ENCODE results near the gene TPSAB1.
"Not testable (repeated sequence)": the region's sequence is repeated elsewhere in the genome, so short reads cannot be mapped to it uniquely, and the experiment has no call there.

Gene TPSAB1

GRCh38 chr16:1265090-1265630 lies 24.7 kb downstream of the TPSAB1 start:
- no peak for DNase-seq (ENCODE audit: low read depth in 4 of 4, low spot score in 1 of 4)

GRCh38 chr16:1265826-1266225 lies 25.3 kb downstream of the TPSAB1 start:
- DNase-seq (ENCODE audit: low read depth in 4 of 4, low spot score in 1 of 4): no peak

DNA sequence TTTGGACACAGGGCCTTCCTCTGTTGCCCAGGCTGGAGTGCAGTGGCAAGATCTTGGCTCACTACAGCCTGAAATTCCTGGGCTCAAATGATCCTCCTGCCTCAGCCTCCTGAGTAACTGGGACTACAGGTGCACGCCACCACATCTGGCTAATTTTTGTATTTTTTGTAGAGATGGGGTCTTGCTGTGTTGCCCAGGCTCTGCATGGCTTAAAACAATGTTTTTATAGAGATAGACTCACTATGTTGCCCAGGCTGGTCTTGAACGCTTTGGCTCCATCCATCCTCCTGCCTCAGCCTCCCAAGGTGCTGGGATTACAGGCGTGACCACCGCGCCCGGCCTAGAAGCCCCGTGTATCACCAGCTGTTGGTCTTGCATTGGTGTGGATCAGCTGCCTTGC lies 28.9 kb downstream of the TPSAB1 start:
- not testable (repeated sequence) for DNase-seq (ENCODE audit: low read depth in 4 of 4, low spot score in 1 of 4)

DNA sequence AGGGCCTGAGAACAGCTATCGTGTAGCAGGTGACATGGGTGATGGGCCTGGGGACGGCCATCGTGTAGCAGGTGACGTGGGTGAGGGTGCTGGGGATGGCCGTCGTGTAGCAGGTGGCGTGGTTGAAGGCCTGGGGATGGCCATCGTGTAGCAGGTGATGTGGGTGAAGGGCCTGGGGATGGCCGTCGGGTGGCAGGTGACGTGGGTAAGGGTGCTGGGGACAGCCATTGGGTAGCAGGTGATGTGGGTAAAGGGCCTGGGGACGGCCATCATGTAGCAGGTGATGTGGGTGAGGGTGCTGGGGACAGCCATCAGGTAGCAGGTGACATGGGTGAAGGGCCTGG lies 30.8 kb downstream of the TPSAB1 start:
- DNase-seq (ENCODE audit: low read depth in 4 of 4, low spot score in 1 of 4): no peak

DNA sequence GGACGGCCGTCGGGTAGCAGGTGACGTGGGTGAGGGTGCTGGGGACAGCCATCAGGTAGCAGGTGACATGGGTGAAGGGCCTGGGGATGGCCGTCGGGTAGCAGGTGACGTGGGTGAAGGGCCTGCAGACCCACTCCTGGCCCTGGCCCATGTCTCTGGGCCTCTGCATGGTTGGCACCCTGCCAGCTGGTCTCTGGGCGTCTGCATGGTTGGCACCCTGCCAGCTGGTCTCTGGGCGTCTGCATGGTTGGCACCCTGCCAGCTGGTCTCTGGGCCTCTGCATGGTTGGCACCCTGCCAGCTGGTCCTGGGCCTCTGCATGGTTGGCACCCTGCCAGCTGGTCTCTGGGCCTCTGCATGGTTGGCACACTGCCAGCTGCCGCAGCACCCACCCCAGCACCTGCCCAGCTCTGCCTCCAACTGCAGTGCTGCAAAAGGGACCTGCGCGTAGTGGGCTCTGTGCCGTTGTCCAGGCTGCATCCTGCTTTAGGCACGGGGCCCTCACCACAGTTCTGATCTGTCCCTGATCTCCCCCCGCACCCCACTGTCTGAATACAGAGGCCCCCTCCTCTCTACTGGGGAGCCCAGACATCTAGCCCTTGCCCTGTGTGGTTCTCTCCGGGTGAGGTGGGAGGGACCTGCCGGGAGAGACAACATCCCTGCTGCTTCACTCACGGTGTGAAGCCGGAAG lies 31.4 kb downstream of the TPSAB1 start:
- DNase-seq (ENCODE audit: low read depth in 4 of 4, low spot score in 1 of 4): not testable (repeated sequence)

GRCh38 chr16:1272453-1273198 lies 32.1 kb downstream of the TPSAB1 start:
- no peak for DNase-seq (ENCODE audit: low read depth in 4 of 4, low spot score in 1 of 4)

GRCh38 chr16:1273816-1274215 lies 33.3 kb downstream of the TPSAB1 start:
- no peak for DNase-seq (ENCODE audit: low read depth in 4 of 4, low spot score in 1 of 4)

GRCh38 chr16:1274767-1275166 lies 34.3 kb downstream of the TPSAB1 start:
- no peak for DNase-seq (ENCODE audit: low read depth in 4 of 4, low spot score in 1 of 4)

- no peak for DNase-seq (ENCODE audit: low read depth in 4 of 4, low spot score in 1 of 4)
Measured at GRCh38 chr16:1275791-1276579, 35.5 kb downstream of the TPSAB1 start.

GRCh38 chr16:1276580-1276878 lies 36.0 kb downstream of the TPSAB1 start:
- no peak for DNase-seq (ENCODE audit: low read depth in 4 of 4, low spot score in 1 of 4)

DNA sequence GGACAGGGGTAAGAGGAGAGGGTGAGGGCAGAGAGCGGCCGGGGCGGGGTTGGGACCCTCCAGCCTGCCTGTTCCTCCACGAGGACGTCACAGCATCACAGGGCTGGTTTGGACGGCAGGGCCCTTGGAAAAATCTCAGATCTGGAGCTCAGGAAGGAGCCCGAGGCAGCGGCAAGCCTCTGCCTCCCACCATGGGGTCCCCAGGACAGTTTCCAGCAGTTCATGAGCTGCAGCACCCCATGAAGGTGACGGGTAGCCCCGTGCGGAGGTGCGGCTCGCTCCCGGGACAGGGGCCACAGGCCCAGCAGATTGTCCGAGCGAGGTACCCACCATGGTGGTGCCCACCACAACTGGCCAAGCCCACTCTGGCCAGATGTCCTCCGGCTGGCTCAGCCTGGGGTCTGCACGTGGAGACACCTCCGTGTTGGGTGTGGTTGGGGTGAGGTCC lies 36.7 kb downstream of the TPSAB1 start:
- DNase-seq (ENCODE audit: low read depth in 4 of 4, low spot score in 1 of 4): no peak

GRCh38 chr16:1277617-1278282 lies 37.2 kb downstream of the TPSAB1 start:
- DNase-seq (ENCODE audit: low read depth in 4 of 4, low spot score in 1 of 4): no peak

- DNase-seq (ENCODE audit: low read depth in 4 of 4, low spot score in 1 of 4): no peak
Measured at GRCh38 chr16:1278477-1278876, 38.0 kb downstream of the TPSAB1 start.

GRCh38 chr16:1279081-1279944 lies 38.8 kb downstream of the TPSAB1 start:
- no peak for DNase-seq (ENCODE audit: low read depth in 4 of 4, low spot score in 1 of 4)

GRCh38 chr16:1279945-1280589 lies 39.6 kb downstream of the TPSAB1 start:
- no peak for DNase-seq (ENCODE audit: low read depth in 4 of 4, low spot score in 1 of 4)

DNA sequence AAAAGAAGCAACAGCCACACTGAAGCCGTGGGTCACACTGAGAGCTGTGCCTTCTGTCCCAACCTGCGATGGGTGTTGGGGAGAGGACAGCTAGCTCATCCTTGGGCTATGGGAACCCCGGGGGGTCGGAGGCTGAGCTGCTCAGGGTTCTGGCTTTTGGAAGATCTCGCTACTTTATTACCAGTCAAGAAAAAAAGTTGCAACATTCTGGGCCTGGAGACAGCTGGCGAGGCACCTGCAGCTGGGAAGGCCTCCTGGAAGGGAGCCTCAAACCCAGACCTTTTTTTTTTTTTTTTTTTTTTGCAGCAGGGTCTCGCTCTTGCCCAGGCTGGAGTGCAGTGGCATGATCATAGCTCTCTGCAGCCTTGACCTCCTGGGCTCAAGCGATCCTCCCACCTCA lies 40.3 kb downstream of the TPSAB1 start:
- DNase-seq (ENCODE audit: low read depth in 4 of 4, low spot score in 1 of 4): no peak

GRCh38 chr16:1281517-1281916 lies 41.0 kb downstream of the TPSAB1 start:
- DNase-seq (ENCODE audit: low read depth in 4 of 4, low spot score in 1 of 4): no peak

DNA sequence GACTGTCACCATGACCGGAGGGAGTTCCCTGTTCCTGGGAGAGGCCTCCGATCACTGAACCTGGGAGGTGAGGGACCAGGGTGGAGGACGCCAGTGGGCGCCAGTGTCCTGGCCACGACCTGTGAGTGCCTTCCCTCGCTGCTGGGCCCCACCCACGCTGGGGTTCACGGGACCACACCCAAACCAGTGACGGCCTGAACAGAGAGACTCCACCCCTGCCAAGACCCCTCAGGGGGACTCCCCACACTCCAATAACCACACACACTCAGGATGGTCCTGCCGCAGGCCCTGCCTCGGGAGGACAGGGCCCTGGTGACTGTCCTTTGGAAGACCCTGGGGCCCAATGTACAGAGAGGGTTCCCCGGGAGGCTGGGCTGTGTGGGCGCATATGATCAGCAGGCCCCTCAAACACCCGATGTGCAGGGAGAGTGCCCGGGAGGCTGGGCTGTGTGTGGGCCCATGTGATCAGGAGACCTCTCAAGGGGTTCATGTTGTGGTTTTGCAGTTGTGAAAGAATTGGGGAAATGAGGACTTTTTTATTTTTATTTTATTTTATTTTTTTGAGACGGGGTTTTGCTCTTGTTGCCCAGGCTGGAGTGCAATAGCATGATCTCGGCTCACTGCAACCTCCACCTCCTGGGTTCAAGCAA lies 41.9 kb downstream of the TPSAB1 start:
- DNase-seq (ENCODE audit: low read depth in 4 of 4, low spot score in 1 of 4): no peak

GRCh38 chr16:1283296-1283695 lies 42.8 kb downstream of the TPSAB1 start:
- no peak for DNase-seq (ENCODE audit: low read depth in 4 of 4, low spot score in 1 of 4)

Measured in stimulated activated CD4-positive, alpha-beta T cell treated with anti-CD3 and anti-CD28 coated beads, Interleukin-1b, Interleukin-23, amount 100 ng/mL, for 24 hours (primary cell).